Ovary (tissue), 1 donor: ENCODE measurements around the gene PADI6.

Experiments
- EP300 ChIP-seq: sonication (generic); formaldehyde crosslinking; IDR thresholded peaks from one replicate; pipeline ENCODE4 v1.6.1; 2017; ENCODE audit warnings: antibody characterized with exemption
- POLR2A ChIP-seq: fragments of 450-650 bp; IDR thresholded peaks from one replicate; pipeline ENCODE4 v1.6.1; 2017; ENCODE audit warnings: antibody characterized with exemption, mild to moderate bottlenecking, moderate library complexity

DNA sequence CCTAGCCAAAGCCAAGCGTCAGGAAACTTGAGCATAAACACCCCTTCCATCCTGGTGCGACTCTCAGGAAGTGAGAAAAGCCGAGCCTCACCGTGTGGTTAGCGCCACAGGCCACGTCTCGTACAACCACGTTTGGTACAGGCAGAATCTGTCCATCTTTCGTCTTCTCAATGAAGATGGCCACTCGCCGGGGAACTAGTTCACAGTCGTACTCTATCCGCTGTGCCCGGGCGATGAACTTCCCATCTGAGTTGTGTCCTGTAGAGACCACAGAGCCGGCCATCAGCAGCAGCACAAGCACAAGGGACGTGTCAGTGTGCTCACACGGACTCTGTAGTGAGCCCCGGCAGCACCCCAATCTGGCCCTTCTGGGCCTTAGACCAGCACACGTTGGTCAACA, 44.4 kb downstream of the PADI6 start:
- TF ChIP-seq EP300 (no peak), POLR2A (no peak)
